GM18508 (cell line): Measurements from ENCODE around the gene MYO1G.
"Not testable (repeated sequence)": the region's sequence is repeated elsewhere in the genome, so short reads cannot be mapped to it uniquely, and the experiment has no call there.

ENCODE experiments used
- ATAC-seq: cut with Tn5 transposase; IDR thresholded peaks from one replicate; pipeline ENCODE4 v1.9.1; 2021; ENCODE audit warnings: moderate number of reproducible peaks; ENCODE audit not compliant: insufficient read depth, unreplicated experiment

The MYO1G gene

GRCh38 chr7:44999245-45000092, 20.7 kb upstream of the MYO1G start:
- ATAC-seq = peak; percentile 35

DNA sequence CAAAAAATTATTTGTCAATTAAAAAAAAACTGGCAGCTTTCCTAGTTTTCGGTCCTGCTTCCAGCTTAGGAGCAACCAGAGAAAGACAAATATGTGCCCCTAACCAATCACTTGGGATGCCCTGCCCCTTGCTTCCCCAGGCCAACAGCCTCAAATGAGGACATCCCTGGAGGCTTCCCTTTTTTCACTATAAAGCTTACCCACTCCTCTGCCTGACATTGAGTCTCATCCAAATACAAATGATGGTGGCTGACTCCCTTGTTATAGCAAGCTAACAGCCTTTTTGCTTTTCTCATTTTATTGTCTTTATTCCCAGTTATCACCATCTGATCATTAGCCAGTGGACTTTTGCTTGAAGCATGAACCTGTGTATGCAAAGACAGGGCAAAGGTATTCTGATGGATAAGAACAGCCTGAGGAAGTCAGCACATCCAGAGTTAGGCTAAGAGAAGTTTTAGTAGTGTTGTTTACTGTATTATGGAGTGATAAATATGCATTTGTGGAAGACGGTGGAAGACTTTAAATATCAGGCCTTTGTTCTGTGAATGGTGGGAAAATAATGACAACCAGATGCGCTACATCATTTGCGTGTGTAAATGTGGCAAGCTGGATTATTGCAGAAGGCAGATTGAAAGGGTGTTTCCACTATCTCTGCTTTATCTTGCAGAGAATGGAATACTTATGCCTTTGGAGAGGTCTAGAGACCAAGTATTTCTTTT, 19.5 kb upstream of the MYO1G start:
- ATAC-seq = no peak

DNA sequence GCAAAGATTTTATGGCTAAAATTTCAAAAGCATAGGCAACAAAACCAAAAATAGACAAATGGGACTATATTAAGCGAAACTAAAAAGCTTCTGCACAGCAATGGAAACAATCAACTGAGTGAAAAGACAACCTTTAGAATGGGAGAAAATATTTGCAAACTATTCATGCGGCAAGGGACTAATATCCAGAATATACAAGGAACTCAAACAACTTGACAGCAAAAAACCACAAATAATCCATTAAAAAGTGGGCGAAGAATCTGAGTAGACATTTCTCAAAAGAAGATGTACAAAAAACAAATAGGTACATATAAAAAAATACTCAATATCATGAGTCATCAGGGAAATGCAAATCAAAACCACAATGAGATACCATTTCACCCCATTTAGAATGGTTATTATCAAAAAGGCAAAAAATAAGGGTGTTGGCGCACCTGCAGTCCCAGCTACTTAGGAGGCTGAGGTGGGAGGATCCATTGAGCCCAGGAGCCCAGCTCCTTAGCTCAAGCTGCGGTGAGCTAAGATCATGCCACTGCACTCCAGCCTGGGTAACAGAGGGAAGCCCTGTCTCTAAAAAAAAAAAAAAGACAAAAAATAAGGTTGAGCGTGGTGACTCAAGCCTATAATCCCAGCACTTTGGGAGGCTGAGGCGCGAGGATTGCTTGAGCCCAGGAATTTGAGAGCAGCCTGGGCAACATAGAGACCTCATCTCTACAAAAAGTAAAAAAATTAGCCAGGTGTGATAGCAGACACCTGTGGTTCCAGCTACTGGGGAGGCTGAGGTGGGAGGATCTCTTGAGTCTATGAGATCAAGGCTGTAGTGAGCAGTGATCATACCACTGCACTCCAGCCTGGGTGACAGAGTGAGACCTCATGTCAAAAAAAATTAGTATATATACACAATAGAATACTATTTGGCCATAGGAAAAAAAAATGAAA, 17.0 kb upstream of the MYO1G start:
- ATAC-seq = no peak

GRCh38 chr7:44994877-44995554, 16.2 kb upstream of the MYO1G start:
- ATAC-seq = no peak

DNA sequence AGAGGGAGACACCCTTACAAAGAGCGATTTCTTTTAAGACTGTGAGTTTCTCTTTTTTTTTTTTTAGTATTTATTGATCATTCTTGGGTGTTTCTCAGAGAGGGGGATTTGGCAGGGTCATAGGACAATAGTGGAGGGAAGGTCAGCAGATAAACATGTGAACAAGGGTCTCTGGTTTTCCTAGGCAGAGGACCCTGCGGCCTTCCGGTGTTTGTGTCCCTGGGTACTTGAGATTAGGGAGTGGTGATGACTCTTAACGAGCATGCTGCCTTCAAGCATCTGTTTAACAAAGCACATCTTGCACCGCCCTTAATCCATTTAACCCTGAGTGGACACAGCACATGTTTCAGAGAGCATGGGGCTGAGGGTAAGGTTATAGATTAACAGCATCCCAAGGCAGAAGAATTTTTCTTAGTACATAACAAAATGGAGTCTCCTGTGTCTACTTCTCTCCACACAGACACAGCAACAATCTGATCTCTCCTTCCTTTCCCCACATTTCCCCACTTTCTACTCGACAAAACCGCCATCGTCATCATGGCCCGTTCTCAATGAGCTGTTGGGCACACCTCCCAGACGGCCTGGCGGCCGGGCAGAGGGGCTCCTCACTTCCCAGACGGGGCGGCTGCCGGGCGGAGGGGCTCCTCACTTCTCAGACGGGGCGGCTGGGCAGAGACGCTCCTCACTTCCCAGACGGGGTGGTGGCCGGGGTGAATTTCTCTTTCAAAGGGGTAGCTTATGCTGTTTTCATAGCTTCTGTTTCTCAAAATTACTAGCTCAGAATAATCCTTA, 13.4 kb upstream of the MYO1G start:
- not testable (repeated sequence) for ATAC-seq

- ATAC-seq = no peak
Observed at GRCh38 chr7:44990109-44991023, 11.6 kb upstream of the MYO1G start.

- no peak for ATAC-seq
Observed at GRCh38 chr7:44989132-44989531, 10.3 kb upstream of the MYO1G start.

GRCh38 chr7:44988701-44989100, 9.9 kb upstream of the MYO1G start:
- no peak for ATAC-seq

- ATAC-seq = no peak
Observed at GRCh38 chr7:44987996-44988395, 9.2 kb upstream of the MYO1G start.

- ATAC-seq = no peak
Observed at GRCh38 chr7:44987457-44987856, 8.6 kb upstream of the MYO1G start.

- ATAC-seq = peak; percentile 78
Observed at GRCh38 chr7:44986218-44987053, 7.6 kb upstream of the MYO1G start.

DNA sequence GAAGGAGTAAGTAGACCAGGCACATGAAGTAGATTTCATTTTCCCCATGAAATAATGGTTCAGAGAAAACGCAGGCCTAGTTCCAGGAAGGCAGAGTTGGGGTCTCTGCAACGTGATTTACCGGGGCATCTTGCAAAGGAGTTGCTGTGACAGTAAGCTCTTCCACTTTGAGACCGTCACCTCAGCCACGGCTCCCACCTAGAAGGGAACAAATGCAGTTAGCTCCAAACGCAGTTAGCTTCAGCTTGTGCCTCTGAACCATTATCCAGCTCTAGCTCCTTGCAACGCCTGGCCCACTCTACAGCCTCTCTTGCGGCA, 7.0 kb upstream of the MYO1G start:
- ATAC-seq = peak; percentile 13

- no peak for ATAC-seq
Observed at GRCh38 chr7:44985033-44985695, 6.3 kb upstream of the MYO1G start.

DNA sequence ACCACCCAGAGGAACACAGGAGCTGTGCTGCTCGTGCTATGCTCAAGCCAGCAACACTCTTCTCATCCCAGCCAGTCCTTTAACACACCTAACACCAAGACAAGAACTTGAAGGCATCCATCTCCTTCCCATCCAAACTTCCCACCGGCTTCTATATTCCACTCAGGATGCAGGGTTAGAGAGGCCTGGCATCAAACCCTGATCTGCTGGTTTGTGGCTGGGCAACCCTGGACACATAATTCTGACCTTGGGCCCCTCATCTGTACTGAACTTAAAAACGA, 5.6 kb upstream of the MYO1G start:
- ATAC-seq = no peak

GRCh38 chr7:44983742-44984477, 5.1 kb upstream of the MYO1G start:
- ATAC-seq = no peak

GRCh38 chr7:44982970-44983369, 4.2 kb upstream of the MYO1G start:
- ATAC-seq = no peak

DNA sequence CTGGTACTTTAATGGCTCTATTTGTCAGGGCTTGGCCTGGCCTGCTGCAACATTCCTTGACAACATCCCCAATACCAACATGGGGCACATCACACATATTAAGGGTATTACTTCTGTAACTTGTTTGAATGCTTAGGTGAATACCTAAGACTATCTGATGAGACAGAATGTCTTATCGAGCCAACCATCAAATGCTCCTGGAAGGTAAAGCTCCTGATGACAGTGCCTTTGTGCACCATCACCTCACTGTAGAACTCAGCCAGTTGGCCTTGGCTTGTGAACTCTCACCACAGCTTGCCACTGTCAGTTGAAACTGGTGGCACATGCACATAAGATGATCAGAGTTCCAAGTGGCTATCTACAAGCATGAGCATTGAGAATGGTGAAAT, 3.7 kb upstream of the MYO1G start:
- no peak for ATAC-seq
